ENCODE measurements around the gene TMEM108.

TMEM108 gene

GRCh38 chr3:133262333-133262732 is 224.1 kb downstream of the TMEM108 start:
- no peak for TF ChIP-seq TAF1 (IDR thresholded peaks at IDR 0.05; ENCODE audit: borderline replicate concordance, insufficient read depth, low read length)
- no peak for TF ChIP-seq REST (IDR thresholded peaks at IDR 0.05; ENCODE audit: insufficient read depth in 1 of 2, low read depth in 2 of 2, low read length in 2 of 2)
- no peak for TF ChIP-seq FOXP2 (optimal IDR thresholded peaks at IDR 0.05; ENCODE audit: borderline replicate concordance, extremely low read depth, extremely low read length, insufficient read depth)
- TF ChIP-seq SIN3A (IDR thresholded peaks at IDR 0.05; ENCODE audit: borderline replicate concordance, insufficient read depth, low read length): no peak
- TF ChIP-seq POLR2AphosphoS5 (IDR thresholded peaks at IDR 0.05; ENCODE audit: low read depth, low read length): no peak

- TF ChIP-seq REST (IDR thresholded peaks at IDR 0.05; ENCODE audit: insufficient read depth in 1 of 2, low read depth in 2 of 2, low read length in 2 of 2): no peak
- TF ChIP-seq SIN3A (IDR thresholded peaks at IDR 0.05; ENCODE audit: borderline replicate concordance, insufficient read depth, low read length): no peak
- no peak for TF ChIP-seq POLR2AphosphoS5 (IDR thresholded peaks at IDR 0.05; ENCODE audit: low read depth, low read length)
- no peak for TF ChIP-seq FOXP2 (optimal IDR thresholded peaks at IDR 0.05; ENCODE audit: borderline replicate concordance, extremely low read depth, extremely low read length, insufficient read depth)
- no peak for TF ChIP-seq TAF1 (IDR thresholded peaks at IDR 0.05; ENCODE audit: borderline replicate concordance, insufficient read depth, low read length)
Measured at GRCh38 chr3:133264920-133265319, 226.7 kb downstream of the TMEM108 start.

DNA sequence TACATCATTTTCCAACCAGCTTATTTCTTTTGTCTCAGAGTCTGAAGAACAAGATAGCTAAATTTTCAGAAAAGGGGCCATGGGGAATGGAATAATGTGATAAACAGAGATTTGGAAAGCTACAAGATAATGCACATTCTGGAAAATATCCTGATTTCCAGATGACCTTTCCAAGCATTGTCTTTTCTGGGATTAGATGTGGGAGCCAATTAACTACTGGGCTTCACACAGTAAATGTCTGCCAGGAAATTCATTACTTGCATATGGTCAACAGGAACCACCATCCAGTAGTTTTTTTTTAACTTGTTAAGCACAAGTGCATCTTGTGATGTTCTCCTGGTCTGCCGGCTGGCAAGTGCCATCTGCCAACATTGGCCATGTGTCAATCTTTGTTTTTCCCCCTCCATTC is 230.5 kb downstream of the TMEM108 start:
- TF ChIP-seq SIN3A (IDR thresholded peaks at IDR 0.05; ENCODE audit: borderline replicate concordance, insufficient read depth, low read length) (no peak), FOXP2 (optimal IDR thresholded peaks at IDR 0.05; ENCODE audit: borderline replicate concordance, extremely low read depth, extremely low read length, insufficient read depth) (no peak), TAF1 (IDR thresholded peaks at IDR 0.05; ENCODE audit: borderline replicate concordance, insufficient read depth, low read length) (no peak), POLR2AphosphoS5 (IDR thresholded peaks at IDR 0.05; ENCODE audit: low read depth, low read length) (no peak), REST (IDR thresholded peaks at IDR 0.05; ENCODE audit: insufficient read depth in 1 of 2, low read depth in 2 of 2, low read length in 2 of 2) (no peak)

DNA sequence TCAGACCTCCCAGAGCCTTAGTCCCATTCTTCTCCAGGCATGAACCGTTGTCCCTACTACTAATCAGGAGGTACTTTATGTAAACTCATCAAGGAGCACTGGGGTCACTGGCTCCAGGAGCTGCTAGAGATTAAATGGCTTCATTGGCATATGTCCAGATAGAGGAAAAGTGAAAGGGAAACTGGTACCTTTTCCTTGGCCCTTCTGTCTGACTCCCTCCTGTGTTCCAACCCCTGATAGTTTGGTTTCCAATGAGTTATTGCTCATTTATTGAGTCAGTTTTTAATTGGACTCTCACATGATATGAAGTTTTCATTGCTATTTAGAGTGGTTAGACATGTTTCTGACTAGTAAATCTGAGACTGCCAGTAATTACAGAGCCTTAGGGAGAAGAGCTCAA is 231.2 kb downstream of the TMEM108 start:
- TF ChIP-seq FOXP2 (optimal IDR thresholded peaks at IDR 0.05; ENCODE audit: borderline replicate concordance, extremely low read depth, extremely low read length, insufficient read depth): no peak
- TF ChIP-seq SIN3A (IDR thresholded peaks at IDR 0.05; ENCODE audit: borderline replicate concordance, insufficient read depth, low read length): no peak
- TF ChIP-seq POLR2AphosphoS5 (IDR thresholded peaks at IDR 0.05; ENCODE audit: low read depth, low read length): no peak
- TF ChIP-seq TAF1 (IDR thresholded peaks at IDR 0.05; ENCODE audit: borderline replicate concordance, insufficient read depth, low read length): no peak
- no peak for TF ChIP-seq REST (IDR thresholded peaks at IDR 0.05; ENCODE audit: insufficient read depth in 1 of 2, low read depth in 2 of 2, low read length in 2 of 2)

GRCh38 chr3:133270631-133271030 is 232.4 kb downstream of the TMEM108 start:
- TF ChIP-seq REST (IDR thresholded peaks at IDR 0.05; ENCODE audit: insufficient read depth in 1 of 2, low read depth in 2 of 2, low read length in 2 of 2) (no peak), TAF1 (IDR thresholded peaks at IDR 0.05; ENCODE audit: borderline replicate concordance, insufficient read depth, low read length) (no peak), POLR2AphosphoS5 (IDR thresholded peaks at IDR 0.05; ENCODE audit: low read depth, low read length) (no peak), FOXP2 (optimal IDR thresholded peaks at IDR 0.05; ENCODE audit: borderline replicate concordance, extremely low read depth, extremely low read length, insufficient read depth) (no peak), SIN3A (IDR thresholded peaks at IDR 0.05; ENCODE audit: borderline replicate concordance, insufficient read depth, low read length) (no peak)
